Measurements from ENCODE around the gene NPY4R. TPM values are rescaled to one million over a fixed set of nuclear protein-coding genes. Genes with fewer than 3 reads are reported as not detected.
"Not testable (repeated sequence)": the region's sequence is repeated elsewhere in the genome, so short reads cannot be mapped to it uniquely, and the experiment has no call there.

Gene NPY4R
- total RNA-seq, 1 donor from 2014 or later, result not detected

DNA sequence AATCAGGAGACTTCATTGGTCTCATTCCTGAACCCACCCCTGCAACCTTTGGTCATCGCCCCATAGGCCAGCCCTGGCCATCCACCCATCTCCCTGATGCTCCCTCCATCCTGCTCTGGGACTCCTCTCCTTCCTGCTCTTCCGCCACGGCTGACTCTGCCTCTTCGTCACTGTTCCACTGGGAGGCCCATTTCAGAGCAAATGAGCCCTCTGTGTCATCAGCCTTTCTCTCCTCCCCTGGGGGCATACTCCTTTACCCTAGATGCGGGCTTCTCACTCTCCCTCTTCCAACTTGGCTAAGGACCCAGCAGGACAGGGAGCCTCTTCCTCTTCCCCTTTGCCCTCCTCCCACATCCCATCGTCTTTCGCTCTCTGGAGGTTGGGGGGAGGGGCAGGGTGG is 47.5 kb downstream of the NPY4R start:
- H3K4me3 ChIP-seq (ENCODE audit: low read depth, low read length); DNase-seq (ENCODE audit: low read depth): not testable (repeated sequence)

DNA sequence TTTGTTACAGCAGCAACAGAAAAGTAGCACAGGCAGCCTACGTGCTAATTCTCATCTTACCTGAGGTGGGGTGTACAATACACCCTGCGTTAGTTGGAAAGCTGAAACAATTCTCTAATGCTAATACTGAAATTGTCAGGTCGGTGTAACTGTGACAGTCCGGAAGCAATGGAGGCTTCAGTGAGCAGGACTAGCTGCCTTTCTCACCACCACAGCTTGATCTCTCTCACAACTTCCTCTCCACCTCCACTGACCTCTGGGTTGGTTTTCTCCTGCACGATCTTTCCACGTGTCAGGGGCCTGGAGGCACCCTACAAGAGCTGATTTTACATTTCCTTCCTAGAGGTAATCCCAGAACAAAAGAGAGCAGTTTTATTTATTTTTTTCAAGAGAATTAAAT is 50.5 kb downstream of the NPY4R start:
- H3K4me3 ChIP-seq (ENCODE audit: low read depth, low read length); DNase-seq (ENCODE audit: low read depth): not testable (repeated sequence)

DNA sequence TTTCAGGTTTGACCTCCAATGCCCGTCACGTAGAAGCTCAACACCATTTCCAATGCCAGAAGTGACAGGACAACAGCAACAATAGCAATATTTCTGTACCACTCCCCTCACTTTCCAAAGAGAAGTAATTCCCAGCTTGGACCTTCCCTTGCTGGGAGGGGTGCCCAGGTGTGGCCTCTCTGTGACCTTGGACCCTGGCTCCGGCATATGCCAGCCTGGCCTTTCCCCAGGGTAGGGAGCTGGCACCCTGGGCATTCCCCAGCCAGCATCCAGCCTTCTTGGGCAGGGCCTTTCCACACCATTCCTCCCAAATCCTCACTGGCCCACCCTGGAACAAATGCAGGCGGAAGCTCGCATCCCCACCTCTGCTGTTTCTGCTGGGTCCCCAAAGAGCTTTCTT is 53.1 kb downstream of the NPY4R start:
- not testable (repeated sequence) for DNase-seq (ENCODE audit: low read depth); H3K4me3 ChIP-seq (ENCODE audit: low read depth, low read length)

- H3K4me3 ChIP-seq (ENCODE audit: low read depth, low read length); DNase-seq (ENCODE audit: low read depth): not testable (repeated sequence)
Measured at GRCh38 chr10:46411123-46411522, 54.6 kb downstream of the NPY4R start.

Other genes starting within 250 kb of the NPY4R start
- gene ANTXRL, start 179.0 kb downstream of the NPY4R start, total RNA-seq, result not detected in 2 replicates
- 1.7 and 3.3 TPM in 2 replicates for gene ANXA8L1, start 90.2 kb downstream of the NPY4R start, total RNA-seq
- 4.5 and 9.1 TPM in 2 replicates for gene GPRIN2, start 90.7 kb upstream of the NPY4R start, total RNA-seq
- gene SYT15, start 113.2 kb upstream of the NPY4R start, total RNA-seq, result 0.14 TPM in 1 of 2 replicates, not detected in the other